Measurements from ENCODE around the gene LDLRAD3.

The LDLRAD3 gene

DNA sequence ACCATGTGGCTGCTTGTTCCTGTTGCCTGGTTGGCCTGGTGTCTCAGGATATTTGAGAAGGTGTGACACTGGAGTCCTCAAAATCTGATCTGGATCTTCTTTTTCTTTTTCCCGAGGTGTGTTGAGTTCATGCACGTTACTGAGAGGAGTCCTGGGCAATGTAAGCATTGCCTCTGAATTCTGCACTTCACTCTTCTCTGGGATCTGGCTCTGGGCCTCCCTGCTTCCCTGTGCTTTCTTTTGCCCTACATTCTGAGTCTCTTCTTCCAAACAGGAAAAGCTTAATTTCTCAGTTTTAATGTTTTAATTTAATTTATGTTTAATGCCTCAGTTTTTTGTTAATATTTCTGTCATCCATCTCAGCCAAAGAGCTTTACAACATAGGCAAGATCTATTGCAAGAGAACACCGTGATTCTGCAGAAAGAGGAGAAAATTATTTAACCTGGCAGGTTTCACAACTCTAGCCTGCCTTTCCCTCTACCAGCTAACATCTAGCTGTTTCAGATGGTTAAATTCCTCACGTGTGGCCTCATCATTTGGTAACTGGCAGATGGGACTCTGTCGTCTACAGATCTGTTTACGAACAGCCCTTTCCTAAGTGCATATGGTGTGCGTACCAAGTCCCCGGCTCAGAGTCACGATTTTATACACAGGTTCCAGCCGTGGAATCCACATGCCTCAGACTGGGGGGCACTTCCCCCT, 24.7 kb downstream of the LDLRAD3 start:
- H3K4me3 ChIP-seq (ENCODE audit: low read depth, low read length): no peak overlapping the region
- TF ChIP-seq, protein P1, sequence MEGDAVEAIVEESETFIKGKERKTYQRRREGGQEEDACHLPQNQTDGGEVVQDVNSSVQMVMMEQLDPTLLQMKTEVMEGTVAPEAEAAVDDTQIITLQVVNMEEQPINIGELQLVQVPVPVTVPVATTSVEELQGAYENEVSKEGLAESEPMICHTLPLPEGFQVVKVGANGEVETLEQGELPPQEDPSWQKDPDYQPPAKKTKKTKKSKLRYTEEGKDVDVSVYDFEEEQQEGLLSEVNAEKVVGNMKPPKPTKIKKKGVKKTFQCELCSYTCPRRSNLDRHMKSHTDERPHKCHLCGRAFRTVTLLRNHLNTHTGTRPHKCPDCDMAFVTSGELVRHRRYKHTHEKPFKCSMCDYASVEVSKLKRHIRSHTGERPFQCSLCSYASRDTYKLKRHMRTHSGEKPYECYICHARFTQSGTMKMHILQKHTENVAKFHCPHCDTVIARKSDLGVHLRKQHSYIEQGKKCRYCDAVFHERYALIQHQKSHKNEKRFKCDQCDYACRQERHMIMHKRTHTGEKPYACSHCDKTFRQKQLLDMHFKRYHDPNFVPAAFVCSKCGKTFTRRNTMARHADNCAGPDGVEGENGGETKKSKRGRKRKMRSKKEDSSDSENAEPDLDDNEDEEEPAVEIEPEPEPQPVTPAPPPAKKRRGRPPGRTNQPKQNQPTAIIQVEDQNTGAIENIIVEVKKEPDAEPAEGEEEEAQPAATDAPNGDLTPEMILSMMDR (IDR thresholded peaks at IDR 0.05; ENCODE audit: low read depth, low read length): no peak

DNA sequence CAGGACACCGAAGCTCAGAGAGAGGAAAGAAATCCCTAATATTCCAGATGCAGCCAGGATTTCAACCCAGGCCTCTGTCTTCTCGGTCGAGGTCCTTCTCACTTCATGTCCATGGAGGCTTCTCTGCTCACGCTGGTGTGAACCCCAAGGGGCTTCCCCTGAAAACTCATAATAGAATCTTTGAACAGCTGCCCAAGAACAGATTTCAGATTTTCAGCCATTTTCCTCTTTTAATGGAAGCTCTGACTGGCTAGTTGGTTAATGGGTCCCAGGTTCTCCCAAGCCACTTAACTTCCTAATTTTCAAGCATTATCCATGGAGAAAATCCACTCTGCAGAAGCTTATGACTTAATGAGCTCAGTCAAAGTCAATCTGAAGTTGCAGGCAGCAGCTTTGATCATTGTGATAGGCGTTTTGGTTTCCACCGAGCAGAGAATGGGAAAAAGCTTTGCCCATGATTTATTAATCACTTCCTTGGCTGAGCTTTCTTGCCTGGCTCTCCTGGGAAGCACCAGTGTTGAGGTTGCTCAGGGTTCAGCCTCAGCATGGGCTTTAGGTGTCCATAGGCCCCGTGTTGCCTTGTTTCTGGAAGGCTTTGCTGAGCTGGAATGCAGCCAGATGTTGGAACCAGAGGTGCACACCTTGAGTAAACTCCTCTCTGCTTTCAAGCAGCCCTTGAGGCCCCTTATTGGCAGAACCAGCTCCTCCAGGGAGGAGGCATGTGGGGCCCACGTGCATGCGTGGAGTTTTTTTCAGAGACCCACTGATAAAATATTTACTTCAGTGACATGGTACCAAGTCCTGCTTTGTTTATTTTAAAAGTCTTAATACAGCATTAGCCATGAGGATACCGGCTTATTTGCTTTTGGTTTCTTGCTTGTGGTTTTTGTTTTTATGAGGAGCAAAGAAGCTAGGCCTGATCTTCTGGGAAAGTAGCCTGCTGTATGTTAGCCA, 25.5 kb downstream of the LDLRAD3 start:
- TF ChIP-seq, protein P1 (IDR thresholded peaks at IDR 0.05; ENCODE audit: low read depth, low read length): no peak
- H3K4me3 ChIP-seq (ENCODE audit: low read depth, low read length): no peak overlapping the region

DNA sequence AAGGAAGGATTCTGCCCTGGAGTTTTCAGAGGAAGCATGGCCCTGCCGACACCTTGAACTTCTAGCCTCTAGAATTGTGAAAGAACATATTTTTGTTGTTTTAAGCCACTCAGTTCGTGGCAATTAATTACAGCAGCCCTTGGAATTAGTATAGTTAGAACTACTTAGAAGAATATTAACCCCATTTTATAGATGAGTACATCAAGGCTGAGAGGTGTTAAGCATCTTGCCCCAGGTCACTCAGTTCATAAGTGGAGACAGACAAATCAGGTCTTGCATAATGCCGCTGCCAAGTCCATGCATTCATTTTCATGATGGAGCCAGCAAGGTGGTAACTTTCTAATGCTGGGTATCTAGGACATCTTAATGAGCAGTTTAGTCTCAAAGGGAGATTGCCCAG, 26.6 kb downstream of the LDLRAD3 start:
- no peak overlapping the region for H3K4me3 ChIP-seq (ENCODE audit: low read depth, low read length)
- TF ChIP-seq, protein P1 (IDR thresholded peaks at IDR 0.05; ENCODE audit: low read depth, low read length): no peak

DNA sequence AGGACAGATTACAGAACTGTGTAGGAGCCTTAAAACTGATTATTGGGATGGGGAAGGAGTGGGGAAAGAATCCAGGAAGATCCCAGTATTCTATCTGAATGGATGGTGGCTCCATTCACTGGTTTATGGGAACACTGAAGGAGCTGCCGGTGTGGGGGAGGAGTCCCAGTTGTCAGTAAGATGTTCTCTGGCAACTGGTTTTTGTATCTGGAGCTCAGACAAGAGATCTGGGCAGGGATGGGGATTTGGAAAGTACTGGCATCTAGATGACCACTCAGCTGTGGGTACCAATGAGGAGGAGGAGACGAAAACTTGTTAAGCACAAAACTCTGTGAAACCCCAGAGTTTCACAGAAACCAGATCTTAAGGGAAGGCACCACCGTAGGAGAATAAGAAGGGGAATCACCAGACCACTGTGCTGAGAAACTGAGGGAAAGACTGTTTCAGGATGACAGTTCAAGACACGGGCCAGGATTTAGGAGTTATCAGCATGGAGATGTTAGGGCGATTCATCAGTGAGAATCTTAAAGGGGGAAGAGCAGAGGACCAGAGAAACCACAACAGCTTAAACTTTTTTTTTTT, 28.1 kb downstream of the LDLRAD3 start:
- H3K4me3 ChIP-seq (ENCODE audit: low read depth, low read length): no peak overlapping the region
- TF ChIP-seq, protein P1 (IDR thresholded peaks at IDR 0.05; ENCODE audit: low read depth, low read length): no peak

DNA sequence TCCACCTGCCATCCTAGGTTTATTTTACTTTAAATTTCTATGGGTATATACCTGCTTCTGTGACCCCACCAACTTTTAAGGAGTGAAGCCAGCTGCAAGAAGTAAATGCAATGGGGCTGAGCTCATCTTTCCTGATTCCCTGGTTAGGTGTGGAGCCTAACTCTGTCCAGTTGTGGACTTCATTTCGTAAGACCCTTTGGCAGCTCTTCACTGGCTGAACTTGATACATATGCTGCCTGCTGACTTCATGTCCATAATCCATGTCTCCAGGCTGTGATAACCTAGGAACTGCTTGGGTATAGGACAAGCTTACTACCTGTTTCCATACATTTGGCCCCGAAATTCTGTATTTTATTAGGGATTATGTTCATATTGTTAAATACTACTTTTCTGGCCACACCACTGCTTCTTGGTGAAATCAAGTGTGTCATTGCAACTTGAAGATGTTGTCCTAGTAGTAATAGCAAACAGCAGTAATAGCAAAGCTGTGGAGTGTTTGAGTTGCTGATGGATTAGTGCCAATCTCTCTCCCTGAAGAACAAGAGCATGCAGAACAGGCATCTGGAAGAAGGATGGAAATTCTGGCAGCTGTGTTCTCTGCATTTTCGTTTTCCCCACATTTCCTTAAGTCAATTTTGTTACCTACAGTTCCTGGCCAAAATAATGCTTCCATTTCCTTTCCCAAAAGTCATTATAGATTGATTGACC, 31.2 kb downstream of the LDLRAD3 start:
- H3K4me3 ChIP-seq (ENCODE audit: low read depth, low read length): no peak overlapping the region
- TF ChIP-seq, protein P1 (IDR thresholded peaks at IDR 0.05; ENCODE audit: low read depth, low read length): no peak

DNA sequence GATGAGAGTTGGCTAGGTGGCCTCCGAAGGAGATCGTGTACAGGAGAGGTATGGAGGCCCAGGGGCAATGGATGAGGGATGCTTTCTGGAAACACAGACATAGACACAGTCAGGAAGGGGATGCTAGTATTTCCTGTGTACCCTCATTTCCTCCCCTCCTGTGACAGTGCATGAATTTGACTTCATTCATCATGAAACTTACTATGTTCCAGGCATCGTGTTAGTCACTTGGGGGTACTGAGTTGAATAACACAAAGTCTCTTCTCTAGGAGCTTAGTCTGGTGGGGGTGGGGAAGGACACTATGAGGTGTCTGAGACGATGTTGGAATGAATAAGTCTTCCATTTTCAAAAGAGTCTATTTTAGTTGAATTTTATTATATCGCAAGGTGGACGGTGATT, 32.6 kb downstream of the LDLRAD3 start:
- no peak overlapping the region for H3K4me3 ChIP-seq (ENCODE audit: low read depth, low read length)
- TF ChIP-seq, protein P1 (IDR thresholded peaks at IDR 0.05; ENCODE audit: low read depth, low read length): no peak

Measured in WI38 (cell line).